ENCODE data around the gene AWAT2. TPM values are rescaled to one million over a fixed set of nuclear protein-coding genes. Genes with fewer than 3 reads are reported as not detected.

Gene AWAT2
- total RNA-seq, 1 donor from 2014 or later = not detected

DNA sequence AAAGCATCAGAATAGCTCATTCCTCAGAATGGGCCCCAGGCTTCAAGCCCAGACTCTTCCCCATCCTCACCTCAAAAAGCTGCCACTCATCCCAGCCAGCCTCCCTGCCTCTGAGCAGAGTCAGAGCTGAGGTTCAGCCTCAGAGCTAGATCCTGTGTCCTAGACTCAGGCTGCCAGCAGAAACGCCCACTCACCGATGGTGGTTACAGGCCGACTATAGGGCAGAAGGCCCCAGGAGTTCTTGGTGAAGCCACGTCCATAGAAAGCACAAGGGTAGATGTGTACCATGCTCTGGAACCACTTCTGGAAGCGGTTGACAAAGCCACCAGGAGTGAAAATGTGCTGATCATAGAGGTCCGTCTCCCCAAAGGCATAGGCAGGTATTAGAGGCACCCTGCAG is 7.7 kb downstream of the AWAT2 start:
- ChIA-PET POLR2A (no interaction called here), CTCF (no interaction called here)
- no peak for DNase-seq
- no peak for ATAC-seq (ENCODE audit: low read depth)
- H3K4me1 Mint-ChIP-seq = no peaks in the 10 kb centered on the region
- H3K9me3 Mint-ChIP-seq = no peaks in the 10 kb centered on the region
- H3K27me3 Mint-ChIP-seq = no peaks in the 10 kb centered on the region
- H3K36me3 Mint-ChIP-seq (ENCODE audit: low read depth) = no peaks in the 10 kb centered on the region
- intact Hi-C loops (cut with micrococcal nuclease) = no loop called here
- no peak overlapping the region for H3K27ac Mint-ChIP-seq
- H3K4me3 Mint-ChIP-seq = no peak overlapping the region
- no peak for TF ChIP-seq CTCF (IDR thresholded peaks at IDR 0.05)

- no peak for ATAC-seq (ENCODE audit: low read depth)
Observed at GRCh38 chrX:70039758-70040157, 10.0 kb downstream of the AWAT2 start.

DNA sequence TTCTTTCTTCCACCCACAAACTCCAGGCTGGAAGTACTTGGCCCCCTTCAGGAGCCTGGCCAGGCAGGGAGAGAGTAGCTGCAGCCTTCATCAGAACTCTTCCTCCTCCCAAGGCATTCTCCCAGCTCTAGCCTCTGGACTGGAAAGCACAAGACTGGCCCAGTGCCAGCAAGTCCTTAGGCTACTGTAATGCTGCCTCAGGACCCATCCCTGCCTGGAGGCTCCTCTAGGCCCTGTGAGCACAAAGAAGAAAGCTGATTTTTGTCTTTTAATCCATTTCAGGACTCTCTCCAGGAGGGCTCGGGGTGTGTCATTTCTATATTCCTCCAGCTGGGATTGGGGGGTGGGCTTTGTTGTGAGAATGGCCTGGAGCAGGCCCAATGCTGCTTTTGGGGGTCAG is 10.8 kb downstream of the AWAT2 start:
- Mint-ChIP-seq H3K4me1 (no peaks in the 10 kb centered on the region), H3K9me3 (no peaks in the 10 kb centered on the region), H3K27ac (no peak overlapping the region), H3K27me3 (no peaks in the 10 kb centered on the region), H3K36me3 (ENCODE audit: low read depth) (no peaks in the 10 kb centered on the region), H3K4me3 (no peak overlapping the region)
- DNase-seq (no peak), ATAC-seq (ENCODE audit: low read depth) (no peak)
- ChIA-PET CTCF (no interaction called here), POLR2A (no interaction called here)
- intact Hi-C loops (cut with micrococcal nuclease) = no loop called here
- TF ChIP-seq CTCF (IDR thresholded peaks at IDR 0.05) = no peak

More at GRCh38 chrX:70039758-70040157, 10.0 kb downstream of the AWAT2 start:
- Mint-ChIP-seq H3K4me1 (no peaks in the 10 kb centered on the region), H3K4me3 (no peak overlapping the region), H3K9me3 (no peaks in the 10 kb centered on the region), H3K27ac (no peak overlapping the region), H3K36me3 (ENCODE audit: low read depth) (no peaks in the 10 kb centered on the region), H3K27me3 (no peaks in the 10 kb centered on the region)
- POLR2A ChIA-PET = no interaction called here
- intact Hi-C loops (cut with micrococcal nuclease) = no loop called here
- CTCF ChIA-PET = no interaction called here
- DNase-seq = no peak
- TF ChIP-seq CTCF (IDR thresholded peaks at IDR 0.05) = no peak

DNA sequence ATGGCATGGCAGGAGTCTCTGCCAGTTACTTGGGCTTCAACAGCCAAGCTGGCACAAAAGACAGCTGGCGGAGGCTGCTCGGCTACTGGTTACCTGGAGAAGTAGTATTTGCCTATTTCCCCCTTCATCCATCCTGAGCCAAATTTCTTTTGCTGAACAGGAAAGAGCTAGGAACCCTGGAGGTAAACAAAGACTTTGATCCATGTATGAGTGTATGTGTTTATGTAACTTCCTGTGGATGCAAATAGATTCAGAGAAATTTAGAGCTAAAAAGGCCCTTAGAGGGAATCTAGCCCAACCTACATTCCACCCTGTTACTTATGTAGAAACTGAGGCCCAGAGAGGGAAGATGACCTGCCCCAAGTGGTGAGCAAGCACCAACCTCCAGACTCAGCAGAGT is 11.2 kb downstream of the AWAT2 start:
- intact Hi-C loops (cut with micrococcal nuclease) = no loop called here
- no peaks in the 10 kb centered on the region for H3K9me3 Mint-ChIP-seq
- no peak overlapping the region for H3K4me3 Mint-ChIP-seq
- TF ChIP-seq CTCF (IDR thresholded peaks at IDR 0.05) = no peak
- no peak overlapping the region for H3K27ac Mint-ChIP-seq
- H3K4me1 Mint-ChIP-seq = no peaks in the 10 kb centered on the region
- ChIA-PET POLR2A (no interaction called here), CTCF (no interaction called here)
- ATAC-seq (ENCODE audit: low read depth) (no peak), DNase-seq (no peak)
- H3K27me3 Mint-ChIP-seq = no peaks in the 10 kb centered on the region
- H3K36me3 Mint-ChIP-seq (ENCODE audit: low read depth) = no peaks in the 10 kb centered on the region

- H3K4me3 Mint-ChIP-seq = no peak overlapping the region
- no peaks in the 10 kb centered on the region for H3K4me1 Mint-ChIP-seq
- H3K36me3 Mint-ChIP-seq (ENCODE audit: low read depth) = no peaks in the 10 kb centered on the region
- TF ChIP-seq CTCF (IDR thresholded peaks at IDR 0.05) = no peak
- intact Hi-C loops (cut with micrococcal nuclease) = no loop called here
- ChIA-PET POLR2A (no interaction called here), CTCF (no interaction called here)
- H3K27ac Mint-ChIP-seq = no peak overlapping the region
- no peak for DNase-seq
- no peaks in the 10 kb centered on the region for H3K9me3 Mint-ChIP-seq
- ATAC-seq (ENCODE audit: low read depth) = no peak
- no peaks in the 10 kb centered on the region for H3K27me3 Mint-ChIP-seq
Observed at GRCh38 chrX:70034646-70035045, 15.1 kb downstream of the AWAT2 start.

All from activated B cell treated with CpG ODN at 0.5 μM for 24 hours (primary cell).